HCT116 (cell line): Measurements from ENCODE around the gene IL20. TPM values are rescaled to one million over a fixed set of nuclear protein-coding genes. Genes with fewer than 3 reads are reported as not detected.

ENCODE experiments used
- ATAC-seq: fragments of 200-7000 bp; cut with Tn5 transposase; 2 replicates; pipeline ENCODE4 v1.9.1; 2020; ENCODE audit warnings: mild to moderate bottlenecking, moderate library complexity
- BruUV-seq: library from RNA; stranded (reverse); fragments of 400-500 nt; replicated peaks from 2 replicates; lab custom pipeline; 2021; lab: Mats Ljungman, UMichigan
- CTCF ChIA-PET: fragments of 300-600 bp; sonication (Branson Sonifier 250); formaldehyde crosslinking; loops from one replicate; lab custom pipeline; 2021; ENCODE audit warnings: antibody characterized with exemption; lab: Charles Lee
- POLR2A ChIA-PET: fragments of 300-600, 350-600 bp; sonication (Branson Sonifier 250); formaldehyde crosslinking; loops from one replicate; lab custom pipeline; 2021; ENCODE audit warnings: antibody characterized with exemption; lab: Charles Lee
- RAD21 ChIA-PET, 2 experiments: fragments of 300-600 bp; sonication (Branson Sonifier 250); formaldehyde crosslinking; loops; one replicate each; lab custom pipeline; 2023; ENCODE audit warnings: low total read pairs in 2 of 2; ENCODE audit not compliant: uncharacterized antibody in 2 of 2, unreplicated experiment in 2 of 2, low non-redundant PET in 1 of 2; lab: Charles Lee
- DNase-seq: peaks from one replicate; pipeline ENCODE4 v3.0.0-alpha.2; 2010; ENCODE audit warnings: low read depth, low spot score
- H2AFZ ChIP-seq: fragments of 200-600 bp; shearing (Covaris generic), sonication (generic); 2 replicates; pipeline ENCODE4 v1.6.1; 2017; ENCODE audit warnings: low read depth, mixed run types, mixed read lengths, antibody characterized with exemption, low read length; ENCODE audit not compliant: poor library complexity, severe bottlenecking
- H3K27ac ChIP-seq: 2 replicates; pipeline ENCODE4 v1.5.1; 2012; ENCODE audit warnings: low read depth, low read length
- H3K27me3 ChIP-seq: fragments of 200-600 bp; sonication (generic); 2 replicates; pipeline ENCODE4 v1.6.1; 2016; ENCODE audit warnings: mixed run types, low read length, mixed read lengths; ENCODE audit not compliant: insufficient read depth
- H3K36me3 ChIP-seq, 2 experiments: fragments of 200-500 bp in 1 of 2; fragments of 200-600 bp in 1 of 2; sonication (Bioruptor generic) in 1 of 2; sonication (generic) in 1 of 2; 2 replicates each; pipeline versions ENCODE4 v1.5.1 to v1.6.1; 2014 to 2016; ENCODE audit warnings: low read length in 2 of 2, inconsistent platforms in 1 of 2, mixed read lengths in 1 of 2, mixed run types in 1 of 2; ENCODE audit not compliant: insufficient read depth in 2 of 2, control insufficient read depth in 1 of 2
- H3K4me1 ChIP-seq, 2 experiments: fragments of 200-600 bp in 1 of 2; sonication (generic) in 1 of 2; 2 replicates each; pipeline versions ENCODE4 v1.5.1 to v1.6.1; 2012 to 2017; ENCODE audit warnings: low read length in 2 of 2, inconsistent platforms in 1 of 2, mild to moderate bottlenecking in 1 of 2, mixed read lengths in 1 of 2, mixed run types in 1 of 2, moderate library complexity in 1 of 2; ENCODE audit not compliant: insufficient read depth in 2 of 2, control insufficient read depth in 1 of 2
- H3K4me2 ChIP-seq: fragments of 200-600 bp; sonication (generic); 2 replicates; pipeline ENCODE4 v1.6.1; 2017; ENCODE audit warnings: mixed run types, low read length, mixed read lengths
- H3K4me3 ChIP-seq, 2 experiments: fragments of 200-600 bp in 1 of 2; sonication (generic) in 1 of 2; replicated peaks in 1 of 2; 2 replicates each; pipeline ENCODE4 v1.5.1; 2011 to 2016; ENCODE audit warnings: low read length in 2 of 2, control low read depth in 1 of 2, low read depth in 1 of 2, mild to moderate bottlenecking in 1 of 2, mixed read lengths in 1 of 2, mixed run types in 1 of 2
- H3K79me2 ChIP-seq: fragments of 200-600 bp; sonication (generic); 2 replicates; pipeline ENCODE4 v1.6.1; 2017; ENCODE audit warnings: mild to moderate bottlenecking, mixed run types, low read length, moderate library complexity, mixed read lengths; ENCODE audit not compliant: insufficient read depth
- H3K9ac ChIP-seq: fragments of 200-600 bp; sonication (generic); 2 replicates; pipeline ENCODE4 v1.6.1; 2016; ENCODE audit warnings: low read length, mixed read lengths
- H3K9me2 ChIP-seq: fragments of 200-600 bp; sonication (generic), shearing (Covaris generic); 2 replicates; pipeline ENCODE4 v1.6.1; 2017; ENCODE audit warnings: mixed run types, mild to moderate bottlenecking, moderate library complexity; ENCODE audit not compliant: insufficient read depth
- H3K9me3 ChIP-seq, 2 experiments: fragments of 200-500 bp in 1 of 2; fragments of 200-600 bp in 1 of 2; sonication (Bioruptor generic) in 1 of 2; sonication (generic) in 1 of 2; 2 replicates each; pipeline ENCODE4 v1.6.1; 2014 to 2017; ENCODE audit warnings: low read length in 2 of 2, mixed read lengths in 2 of 2, inconsistent platforms in 1 of 2, low read depth in 1 of 2, mild to moderate bottlenecking in 1 of 2, mixed run types in 1 of 2, moderate library complexity in 1 of 2; ENCODE audit not compliant: control insufficient read depth in 1 of 2, insufficient read depth in 1 of 2
- H4K20me1 ChIP-seq: fragments of 200-600 bp; sonication (generic), shearing (Covaris generic); 2 replicates; pipeline ENCODE4 v1.6.1; 2017; ENCODE audit warnings: mixed run types, mild to moderate bottlenecking, moderate library complexity; ENCODE audit not compliant: insufficient read depth
- ATF3 ChIP-seq: IDR thresholded peaks from 2 replicates; pipeline ENCODE4 v1.6.1; 2012
- CBX3 ChIP-seq: IDR thresholded peaks from 2 replicates; pipeline ENCODE4 v1.6.1; 2012; ENCODE audit warnings: low read depth
- CEBPB ChIP-seq: IDR thresholded peaks from 2 replicates; pipeline ENCODE4 v1.6.1; 2012; ENCODE audit warnings: low read depth
- CTCF ChIP-seq, 3 experiments: fragments of 200-600 bp in 1 of 3; sonication (generic) in 1 of 3; IDR thresholded peaks in 2 of 3; conservative IDR thresholded peaks in 1 of 3; 2 replicates each; pipeline ENCODE4 v1.5.1; 2012 to 2017; ENCODE audit warnings: low read depth in 2 of 3, low read length in 2 of 3, antibody characterized with exemption in 1 of 3, borderline replicate concordance in 1 of 3, control low read depth in 1 of 3, mild to moderate bottlenecking in 1 of 3, mixed read lengths in 1 of 3, mixed run types in 1 of 3, moderate library complexity in 1 of 3; ENCODE audit not compliant: insufficient read depth in 1 of 3
- EGR1 ChIP-seq: IDR thresholded peaks from 2 replicates; pipeline ENCODE4 v1.6.1; 2012; ENCODE audit warnings: low read depth
- EZH2 ChIP-seq: fragments of 200-600 bp; sonication (generic); IDR thresholded peaks from 2 replicates; pipeline ENCODE4 v1.6.1; 2017; ENCODE audit warnings: antibody characterized with exemption, mixed run types
- EZH2phosphoT487 ChIP-seq: fragments of 200-600 bp; IDR thresholded peaks from 2 replicates; pipeline ENCODE4 v1.6.1; 2018; ENCODE audit warnings: antibody characterized with exemption, borderline replicate concordance
- FOSL1 ChIP-seq: IDR thresholded peaks from 2 replicates; pipeline ENCODE4 v1.6.1; 2012; ENCODE audit warnings: low read depth
- JUND ChIP-seq: IDR thresholded peaks from 2 replicates; pipeline ENCODE4 v1.6.1; 2012
- POLR2A ChIP-seq: IDR thresholded peaks from 2 replicates; pipeline ENCODE4 v1.7.0; 2011; ENCODE audit warnings: borderline replicate concordance; ENCODE audit not compliant: insufficient read depth, insufficient read length; ENCODE audit errors: extremely low read depth
- RAD21 ChIP-seq: IDR thresholded peaks from 2 replicates; pipeline ENCODE4 v1.6.1; 2012; ENCODE audit warnings: low read depth, mild to moderate bottlenecking
- SIN3A ChIP-seq: IDR thresholded peaks from 2 replicates; pipeline ENCODE4 v1.6.1; 2012; ENCODE audit warnings: low read depth
- SP1 ChIP-seq: IDR thresholded peaks from 2 replicates; pipeline ENCODE4 v1.6.1; 2012; ENCODE audit warnings: low read depth
- SRF ChIP-seq: IDR thresholded peaks from 2 replicates; pipeline ENCODE4 v1.6.1; 2012; ENCODE audit warnings: low read depth
- TCF7L2 ChIP-seq: IDR thresholded peaks from 2 replicates; pipeline ENCODE4 v1.7.0; 2011; ENCODE audit warnings: borderline replicate concordance, inconsistent platforms; ENCODE audit not compliant: insufficient read depth, insufficient read length; ENCODE audit errors: extremely low read depth
- ZFX ChIP-seq: fragments of 450-650 bp; IDR thresholded peaks from 2 replicates; pipeline ENCODE4 v1.6.1; 2017
- ZNF274 ChIP-seq: fragments of 200-500 bp; sonication (Bioruptor generic); IDR thresholded peaks from 2 replicates; pipeline ENCODE4 v1.6.1; 2014; ENCODE audit warnings: mild to moderate bottlenecking, low read depth, low read length, inconsistent platforms
- intact Hi-C: fragments of 100-400 bp; cut with micrococcal nuclease; formaldehyde crosslinking; loops from 2 replicates; pipeline ENCODE4 v1.10.0; 2022
- total RNA-seq: library from RNA; stranded (reverse); gene quantifications from one replicate; pipeline ENCODE4 v1.2.1, GENCODE V29; 2021; ENCODE audit not compliant: unreplicated experiment
- TF ChIP-seq, protein P1 (sequence below): IDR thresholded peaks from 2 replicates; pipeline ENCODE4 v1.6.1; 2011; ENCODE audit warnings: mild to moderate bottlenecking, low read length, moderate library complexity; ENCODE audit not compliant: insufficient replicate concordance; ENCODE audit errors: extremely low read depth
- TF ChIP-seq, protein P2 (sequence below): IDR thresholded peaks from 2 replicates; pipeline ENCODE4 v1.6.1; 2012
- TF ChIP-seq, protein P3 (sequence below): IDR thresholded peaks from 2 replicates; pipeline ENCODE4 v1.6.1; 2012; ENCODE audit warnings: low read depth

The IL20 gene
- total RNA-seq, 1 experiment from 2014 or later: not detected

DNA sequence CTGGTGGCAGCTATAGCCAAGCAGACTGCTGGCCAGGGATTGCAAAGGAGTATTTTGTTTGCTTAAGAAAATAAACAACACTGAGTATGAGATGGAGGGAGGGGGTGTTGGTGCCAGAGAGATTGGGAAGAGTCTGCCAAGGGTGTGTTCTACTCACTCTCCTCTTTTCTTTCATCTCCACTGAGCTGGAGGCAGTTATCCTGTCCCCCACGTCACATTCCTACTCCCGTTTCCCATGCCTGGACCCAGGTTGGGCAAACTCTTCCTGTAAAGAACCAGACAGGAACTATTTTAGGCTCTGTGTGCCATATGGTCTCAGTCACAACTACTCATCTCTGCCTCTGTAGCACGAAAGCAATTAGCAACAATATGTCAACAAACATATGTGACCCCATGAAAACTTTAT is 30.4 kb downstream of the IL20 start:
- no peaks in the 10 kb centered on the region for H3K9me3 ChIP-seq
- no peak overlapping the region for H3K4me2 ChIP-seq
- H3K4me1 ChIP-seq: peaks cover 9 to 18% of the 10 kb centered on the region in 2 experiments
- no peak overlapping the region for H2AFZ ChIP-seq
- no peak overlapping the region for H3K9ac ChIP-seq
- no peaks in the 10 kb centered on the region for H4K20me1 ChIP-seq
- H3K9me2 ChIP-seq: no peaks in the 10 kb centered on the region
- DNase-seq (no peak), ATAC-seq (no peak)
- CTCF ChIA-PET: interaction anchor here (0.7 to 1.8 kb wide), 3 partner anchors 16 to 31 kb away, joined by 3 to 6 read pairs (median 3); partner anchors contain the start of gene IL20
- TF ChIP-seq CBX3 (no peak), CTCF (IDR thresholded peaks at IDR 0.05 in 2 of 3, conservative IDR thresholded peaks at IDR 0.05 in 1 of 3; ENCODE audit: borderline replicate concordance in 1 of 3, insufficient read depth in 1 of 3, low read depth in 2 of 3, low read length in 2 of 3) (no peak), SRF (no peak), ZFX (no peak), FOSL1 (no peak), CEBPB (no peak), POLR2A (no peak), SIN3A (no peak), RAD21 (no peak), SP1 (no peak), ATF3 (no peak), EZH2phosphoT487 (no peak), TCF7L2 (no peak), EZH2 (no peak), JUND (no peak), ZNF274 (no peak), EGR1 (no peak)
- TF ChIP-seq, protein P1, sequence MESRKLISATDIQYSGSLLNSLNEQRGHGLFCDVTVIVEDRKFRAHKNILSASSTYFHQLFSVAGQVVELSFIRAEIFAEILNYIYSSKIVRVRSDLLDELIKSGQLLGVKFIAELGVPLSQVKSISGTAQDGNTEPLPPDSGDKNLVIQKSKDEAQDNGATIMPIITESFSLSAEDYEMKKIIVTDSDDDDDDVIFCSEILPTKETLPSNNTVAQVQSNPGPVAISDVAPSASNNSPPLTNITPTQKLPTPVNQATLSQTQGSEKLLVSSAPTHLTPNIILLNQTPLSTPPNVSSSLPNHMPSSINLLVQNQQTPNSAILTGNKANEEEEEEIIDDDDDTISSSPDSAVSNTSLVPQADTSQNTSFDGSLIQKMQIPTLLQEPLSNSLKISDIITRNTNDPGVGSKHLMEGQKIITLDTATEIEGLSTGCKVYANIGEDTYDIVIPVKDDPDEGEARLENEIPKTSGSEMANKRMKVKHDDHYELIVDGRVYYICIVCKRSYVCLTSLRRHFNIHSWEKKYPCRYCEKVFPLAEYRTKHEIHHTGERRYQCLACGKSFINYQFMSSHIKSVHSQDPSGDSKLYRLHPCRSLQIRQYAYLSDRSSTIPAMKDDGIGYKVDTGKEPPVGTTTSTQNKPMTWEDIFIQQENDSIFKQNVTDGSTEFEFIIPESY: no peak
- TF ChIP-seq, protein P2, sequence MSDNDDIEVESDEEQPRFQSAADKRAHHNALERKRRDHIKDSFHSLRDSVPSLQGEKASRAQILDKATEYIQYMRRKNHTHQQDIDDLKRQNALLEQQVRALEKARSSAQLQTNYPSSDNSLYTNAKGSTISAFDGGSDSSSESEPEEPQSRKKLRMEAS: no peak
- TF ChIP-seq, protein P3, sequence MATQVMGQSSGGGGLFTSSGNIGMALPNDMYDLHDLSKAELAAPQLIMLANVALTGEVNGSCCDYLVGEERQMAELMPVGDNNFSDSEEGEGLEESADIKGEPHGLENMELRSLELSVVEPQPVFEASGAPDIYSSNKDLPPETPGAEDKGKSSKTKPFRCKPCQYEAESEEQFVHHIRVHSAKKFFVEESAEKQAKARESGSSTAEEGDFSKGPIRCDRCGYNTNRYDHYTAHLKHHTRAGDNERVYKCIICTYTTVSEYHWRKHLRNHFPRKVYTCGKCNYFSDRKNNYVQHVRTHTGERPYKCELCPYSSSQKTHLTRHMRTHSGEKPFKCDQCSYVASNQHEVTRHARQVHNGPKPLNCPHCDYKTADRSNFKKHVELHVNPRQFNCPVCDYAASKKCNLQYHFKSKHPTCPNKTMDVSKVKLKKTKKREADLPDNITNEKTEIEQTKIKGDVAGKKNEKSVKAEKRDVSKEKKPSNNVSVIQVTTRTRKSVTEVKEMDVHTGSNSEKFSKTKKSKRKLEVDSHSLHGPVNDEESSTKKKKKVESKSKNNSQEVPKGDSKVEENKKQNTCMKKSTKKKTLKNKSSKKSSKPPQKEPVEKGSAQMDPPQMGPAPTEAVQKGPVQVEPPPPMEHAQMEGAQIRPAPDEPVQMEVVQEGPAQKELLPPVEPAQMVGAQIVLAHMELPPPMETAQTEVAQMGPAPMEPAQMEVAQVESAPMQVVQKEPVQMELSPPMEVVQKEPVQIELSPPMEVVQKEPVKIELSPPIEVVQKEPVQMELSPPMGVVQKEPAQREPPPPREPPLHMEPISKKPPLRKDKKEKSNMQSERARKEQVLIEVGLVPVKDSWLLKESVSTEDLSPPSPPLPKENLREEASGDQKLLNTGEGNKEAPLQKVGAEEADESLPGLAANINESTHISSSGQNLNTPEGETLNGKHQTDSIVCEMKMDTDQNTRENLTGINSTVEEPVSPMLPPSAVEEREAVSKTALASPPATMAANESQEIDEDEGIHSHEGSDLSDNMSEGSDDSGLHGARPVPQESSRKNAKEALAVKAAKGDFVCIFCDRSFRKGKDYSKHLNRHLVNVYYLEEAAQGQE: no peak
- H3K36me3 ChIP-seq: no peaks in the 10 kb centered on the region
- no TSS peak for BruUV-seq
- no peaks in the 10 kb centered on the region for H3K79me2 ChIP-seq
- no peaks in the 10 kb centered on the region for H3K27me3 ChIP-seq
- no peak overlapping the region for H3K27ac ChIP-seq
- intact Hi-C loops: no loop called here
- RAD21 ChIA-PET: no interaction called here
- POLR2A ChIA-PET: no interaction called here
- H3K4me3 ChIP-seq: no peak overlapping the region
